HG03520 (cell line): ENCODE data around the gene AK5.

Source experiments
- ATAC-seq: cut with Tn5 transposase; IDR thresholded peaks from one replicate; pipeline ENCODE4 v1.9.1; 2021; ENCODE audit warnings: mild to moderate bottlenecking, moderate library complexity; ENCODE audit not compliant: unreplicated experiment

The AK5 gene

GRCh38 chr1:77430966-77431690 is 149.3 kb downstream of the AK5 start:
- no peak for ATAC-seq

- no peak for ATAC-seq
These were observed 152.1 kb downstream of the AK5 start for GRCh38 chr1:77433934-77434333.

DNA sequence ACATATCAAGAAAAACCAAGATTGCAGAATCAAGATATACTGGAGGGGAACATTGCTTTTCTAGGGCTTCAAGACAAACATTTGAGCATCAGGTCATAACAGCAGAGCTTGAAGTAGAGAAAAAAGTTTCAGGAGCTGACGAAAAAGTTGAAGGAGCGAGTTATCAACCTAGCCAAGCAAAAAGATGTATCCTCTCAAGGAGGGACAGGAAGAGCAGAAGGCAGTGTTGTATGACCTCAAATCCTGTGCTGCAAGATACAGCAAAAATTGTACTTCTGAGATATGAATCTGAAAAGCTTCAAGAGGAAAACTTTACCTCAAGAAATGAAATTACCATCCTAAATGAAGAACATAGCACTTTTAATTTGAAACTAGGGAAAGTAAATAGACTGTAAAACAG is 153.1 kb downstream of the AK5 start:
- no peak for ATAC-seq

DNA sequence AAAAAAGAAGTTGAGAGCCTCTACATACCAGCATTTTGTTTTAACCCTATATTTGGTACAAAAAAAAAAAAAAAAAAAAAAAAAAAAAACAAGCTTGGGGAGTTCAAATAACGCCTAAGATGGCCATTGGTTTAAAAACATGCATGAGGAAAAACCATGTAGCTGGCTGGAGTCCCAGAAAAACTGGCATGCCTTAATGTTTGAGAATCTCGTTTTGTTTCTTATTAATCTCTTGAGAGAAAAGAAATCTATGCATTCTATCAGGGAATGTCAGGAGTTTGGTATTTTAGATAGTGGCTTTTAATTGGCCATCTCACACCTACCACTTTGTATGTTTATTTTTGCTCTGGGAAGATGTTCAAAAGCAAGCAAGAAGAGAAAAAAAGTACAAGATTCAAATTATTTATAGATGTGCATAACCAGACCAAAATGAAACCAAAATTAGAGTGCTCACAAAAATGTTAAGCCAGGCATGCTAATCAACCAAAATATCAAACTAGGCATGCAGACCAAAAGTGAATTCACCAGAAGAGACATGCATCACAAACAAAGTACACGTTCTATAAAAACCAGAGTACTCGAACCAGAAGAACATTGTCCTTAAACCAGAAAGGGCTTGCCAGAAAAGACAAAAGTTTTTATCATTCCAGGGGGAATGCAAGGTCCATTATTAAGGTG is 156.6 kb downstream of the AK5 start:
- no peak for ATAC-seq

DNA sequence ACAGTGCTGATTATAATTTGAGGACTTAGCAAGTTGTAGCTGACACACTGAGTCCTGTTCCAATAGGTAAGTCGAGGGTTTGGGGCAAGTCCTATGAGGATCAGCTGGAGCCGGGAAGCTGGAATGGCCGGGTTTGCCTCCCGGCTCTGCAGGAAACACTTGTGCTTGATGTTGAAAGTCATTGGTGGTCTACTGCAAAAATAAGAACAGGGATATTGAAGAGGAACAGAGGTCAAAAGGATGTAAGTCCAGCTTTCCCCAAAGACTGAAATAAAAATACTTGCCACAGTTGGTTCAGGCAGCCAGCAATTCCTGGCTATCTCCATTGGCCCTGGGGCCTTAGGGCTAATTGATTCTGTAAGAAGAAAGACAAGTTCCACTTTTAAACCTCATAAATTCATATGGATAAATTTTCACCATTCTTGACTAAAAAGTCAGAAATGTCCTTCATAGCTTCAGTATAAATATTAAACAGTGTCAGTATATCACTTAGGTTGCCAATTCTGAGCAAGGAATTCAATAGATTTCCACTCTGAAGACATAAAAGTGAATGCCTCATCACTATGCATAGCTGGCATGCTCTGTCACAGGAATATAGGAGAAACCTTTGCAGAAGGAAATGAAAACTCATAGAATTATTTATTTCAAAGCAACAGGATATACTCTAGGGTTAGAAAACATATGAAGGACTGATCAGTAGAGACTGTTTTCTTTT is 165.2 kb downstream of the AK5 start:
- no peak for ATAC-seq

GRCh38 chr1:77447669-77448068 is 165.8 kb downstream of the AK5 start:
- ATAC-seq, result no peak

GRCh38 chr1:77459881-77460280 is 178.1 kb downstream of the AK5 start:
- ATAC-seq, result no peak

GRCh38 chr1:77461691-77462090 is 179.9 kb downstream of the AK5 start:
- ATAC-seq, result no peak

DNA sequence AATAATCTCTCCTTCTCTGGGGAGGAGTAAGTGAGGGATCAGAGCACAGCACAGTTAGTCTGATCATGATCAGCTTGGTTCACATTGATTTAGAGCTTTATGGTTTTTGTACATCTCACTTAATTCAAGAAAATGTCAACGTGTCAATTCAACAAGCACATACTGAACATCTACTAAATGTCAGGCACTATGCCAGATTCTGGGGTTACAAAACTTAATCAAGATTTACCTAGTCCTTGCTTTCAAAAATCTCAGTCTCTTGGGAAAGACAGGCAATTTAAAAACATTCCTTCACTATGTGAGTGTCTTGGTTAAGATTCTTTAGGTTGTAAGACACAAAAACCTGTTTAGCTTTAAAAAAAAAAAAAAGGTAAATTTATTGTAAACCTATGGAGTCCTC is 181.4 kb downstream of the AK5 start:
- no peak for ATAC-seq

GRCh38 chr1:77465139-77465538 is 183.3 kb downstream of the AK5 start:
- no peak for ATAC-seq

GRCh38 chr1:77465922-77466321 is 184.1 kb downstream of the AK5 start:
- no peak for ATAC-seq

- ATAC-seq, result no peak
These were observed 185.3 kb downstream of the AK5 start for GRCh38 chr1:77467021-77467595.

DNA sequence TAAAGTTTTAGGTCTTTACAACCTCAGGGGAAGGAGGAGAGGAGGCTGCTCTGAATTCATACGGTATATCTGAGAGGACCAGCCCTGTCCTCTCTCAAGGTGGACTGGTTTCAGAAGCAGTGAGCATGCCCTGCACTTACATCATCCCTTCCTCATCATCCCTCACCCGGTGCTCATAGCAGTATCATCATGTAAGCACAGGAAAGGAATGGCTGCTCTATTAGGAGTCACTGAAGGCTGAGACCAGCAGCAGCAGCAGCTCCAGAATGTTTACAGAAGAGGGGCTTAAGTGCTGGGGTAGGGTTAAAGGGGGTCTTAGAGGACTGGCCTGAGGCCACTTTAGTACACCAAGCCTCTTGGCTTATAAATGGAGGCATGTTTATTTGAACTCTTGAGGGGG is 185.9 kb downstream of the AK5 start:
- ATAC-seq, result no peak

DNA sequence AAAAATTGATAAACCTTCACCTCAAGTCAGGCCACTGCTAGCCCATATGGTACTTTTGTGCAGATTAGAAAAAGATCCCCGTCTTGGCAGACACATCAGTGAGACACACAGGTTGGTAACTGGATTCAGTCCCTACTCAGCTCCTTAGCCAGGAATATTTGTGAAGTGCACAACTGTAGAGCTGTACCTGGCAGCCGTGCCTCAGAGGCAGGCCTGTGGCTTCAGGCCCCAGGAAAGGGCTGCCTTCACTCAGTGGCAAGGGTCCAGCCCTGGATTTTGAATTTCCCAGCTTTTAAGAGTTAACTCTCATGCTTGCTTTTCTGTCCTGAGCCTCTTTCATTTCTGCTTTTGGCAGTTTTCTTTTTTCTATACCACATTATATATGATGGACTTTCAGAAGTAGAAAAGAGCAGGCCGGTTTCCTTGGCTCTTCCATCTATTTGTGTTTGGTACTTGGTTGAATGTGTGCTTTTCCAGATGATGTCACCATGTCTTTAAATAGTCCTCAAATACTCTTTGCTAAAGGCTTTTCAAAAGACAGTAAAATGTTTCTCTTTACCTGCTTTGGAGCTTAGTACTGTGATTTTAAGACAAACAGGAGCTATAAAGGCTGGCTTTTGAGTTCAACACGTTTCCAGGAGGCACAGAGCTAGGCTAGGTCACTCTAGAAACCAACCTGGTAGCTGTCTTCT is 186.6 kb downstream of the AK5 start:
- ATAC-seq, result no peak

- ATAC-seq, result no peak
These were observed 187.3 kb downstream of the AK5 start for GRCh38 chr1:77468949-77469710.

GRCh38 chr1:77471691-77472090 is 189.9 kb downstream of the AK5 start:
- ATAC-seq, result no peak

DNA sequence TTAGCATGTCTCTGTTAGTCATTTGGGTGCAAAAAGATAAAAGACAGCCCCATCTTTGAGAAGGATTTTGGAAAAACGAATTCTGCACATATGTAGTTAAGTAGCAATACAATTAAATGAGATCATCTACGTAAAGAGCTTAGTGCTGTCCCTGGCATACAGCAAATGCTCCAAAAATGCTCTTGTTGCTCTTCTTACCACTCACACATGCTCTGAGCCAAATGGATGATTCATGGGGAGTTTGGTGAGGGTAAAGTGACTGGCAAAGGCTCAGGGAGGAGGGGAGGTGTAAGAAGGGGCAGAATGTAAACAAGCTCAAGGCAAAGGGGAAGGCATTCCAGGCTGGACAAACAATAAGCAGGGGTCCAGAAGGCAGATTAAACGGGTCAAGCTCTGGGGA is 191.9 kb downstream of the AK5 start:
- ATAC-seq, result no peak

DNA sequence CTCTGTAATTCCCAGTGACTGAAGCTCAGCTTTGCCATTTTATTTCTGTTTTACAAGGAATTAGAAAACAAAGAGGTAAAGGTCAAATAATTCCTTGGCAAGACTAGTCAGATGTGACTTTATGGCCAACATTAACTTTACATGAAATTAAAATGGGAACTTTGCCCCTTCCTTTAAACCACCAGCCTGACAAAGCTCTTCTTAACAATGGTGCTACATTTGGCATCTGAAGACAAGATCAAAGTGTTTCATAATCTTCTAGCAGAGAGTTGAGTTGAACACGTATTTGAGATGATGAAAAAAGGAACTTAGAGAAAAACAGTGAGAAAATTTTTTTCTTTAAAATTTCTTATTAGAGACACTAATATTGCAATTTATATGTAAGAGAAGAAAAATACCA is 193.8 kb downstream of the AK5 start:
- ATAC-seq, result no peak

DNA sequence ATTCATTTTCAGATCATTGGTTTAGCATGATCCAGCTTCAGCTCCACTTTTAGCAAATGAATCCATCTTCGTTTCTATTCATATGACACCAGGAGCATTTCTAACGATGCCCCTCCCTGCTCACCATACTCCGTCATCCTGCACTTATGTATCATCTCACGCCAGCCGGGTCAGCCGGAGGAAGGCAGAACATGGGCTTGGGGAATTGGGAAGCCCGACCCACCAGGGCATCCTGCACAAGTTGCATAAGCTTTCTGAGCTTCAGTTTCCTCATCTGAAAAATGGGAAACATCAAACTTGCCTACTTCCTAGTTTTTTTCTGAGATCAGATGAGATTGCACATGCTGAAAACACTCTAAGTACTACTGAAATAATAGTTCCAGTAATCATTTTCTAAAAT is 194.7 kb downstream of the AK5 start:
- ATAC-seq, result no peak

GRCh38 chr1:77484334-77484733 is 202.5 kb downstream of the AK5 start:
- no peak for ATAC-seq
